NCI-H2029 treated with DMSO at 0.1 percent for 48 hours (cell line): ENCODE results near the gene LRP1.
A peak's percentile ranks its signal among the peaks of the same experiment; 100 is the strongest.

Experiments
- DNase-seq: peaks from one replicate; lab custom pipeline; 2025; lab: John Stamatoyannopoulos, UW

Gene LRP1

DNA sequence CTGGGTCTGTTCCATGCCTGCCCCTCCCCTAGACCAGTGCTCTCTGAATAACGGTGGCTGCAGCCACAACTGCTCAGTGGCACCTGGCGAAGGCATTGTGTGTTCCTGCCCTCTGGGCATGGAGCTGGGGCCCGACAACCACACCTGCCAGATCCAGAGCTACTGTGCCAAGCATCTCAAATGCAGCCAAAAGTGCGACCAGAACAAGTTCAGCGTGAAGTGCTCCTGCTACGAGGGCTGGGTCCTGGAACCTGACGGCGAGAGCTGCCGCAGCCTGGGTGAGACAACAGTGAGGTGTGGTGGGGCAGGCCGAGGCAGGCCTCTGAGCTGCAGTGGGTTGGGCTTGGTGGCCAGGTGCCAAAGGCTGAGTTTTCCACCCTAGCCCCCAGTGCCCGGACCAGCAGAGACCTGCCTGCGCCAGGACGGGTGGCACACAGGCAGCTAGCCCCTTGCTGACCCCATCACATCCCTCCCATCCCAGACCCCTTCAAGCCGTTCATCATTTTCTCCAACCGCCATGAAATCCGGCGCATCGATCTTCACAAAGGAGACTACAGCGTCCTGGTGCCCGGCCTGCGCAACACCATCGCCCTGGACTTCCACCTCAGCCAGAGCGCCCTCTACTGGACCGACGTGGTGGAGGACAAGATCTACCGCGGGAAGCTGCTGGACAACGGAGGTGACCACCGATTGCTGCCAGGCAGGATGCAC lies 47.3 kb downstream of the LRP1 start:
- peak; percentile 82 for DNase-seq

DNA sequence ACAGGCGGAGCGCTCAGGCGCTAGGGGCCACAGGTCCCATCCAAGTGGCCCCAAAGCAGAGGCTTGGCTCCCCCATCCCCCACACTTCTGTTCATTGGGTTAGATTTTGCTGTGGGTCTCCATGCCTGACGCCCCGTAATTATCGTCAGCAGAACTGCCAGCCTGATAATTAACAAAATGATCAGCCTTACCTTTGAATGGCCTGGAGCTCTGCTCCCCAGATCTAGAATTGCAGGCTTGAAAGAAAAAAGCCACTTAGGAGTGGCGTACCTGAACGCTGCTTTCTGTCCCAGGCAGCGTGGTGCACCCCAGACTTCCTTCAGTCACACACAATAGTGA lies 47.8 kb downstream of the LRP1 start:
- no peak for DNase-seq

DNA sequence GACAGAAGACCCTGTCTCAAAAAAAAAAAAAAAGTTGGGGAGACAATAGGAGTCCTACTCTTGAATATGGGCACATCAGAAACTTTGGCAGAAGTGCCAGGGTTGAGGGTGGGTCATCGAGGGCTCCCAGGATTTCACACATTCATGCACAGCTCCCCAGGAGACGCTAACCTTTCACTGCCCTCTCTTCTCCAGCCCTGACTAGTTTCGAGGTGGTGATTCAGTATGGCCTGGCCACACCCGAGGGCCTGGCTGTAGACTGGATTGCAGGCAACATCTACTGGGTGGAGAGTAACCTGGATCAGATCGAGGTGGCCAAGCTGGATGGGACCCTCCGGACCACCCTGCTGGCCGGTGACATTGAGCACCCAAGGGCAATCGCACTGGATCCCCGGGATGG lies 48.6 kb downstream of the LRP1 start:
- no peak for DNase-seq

DNA sequence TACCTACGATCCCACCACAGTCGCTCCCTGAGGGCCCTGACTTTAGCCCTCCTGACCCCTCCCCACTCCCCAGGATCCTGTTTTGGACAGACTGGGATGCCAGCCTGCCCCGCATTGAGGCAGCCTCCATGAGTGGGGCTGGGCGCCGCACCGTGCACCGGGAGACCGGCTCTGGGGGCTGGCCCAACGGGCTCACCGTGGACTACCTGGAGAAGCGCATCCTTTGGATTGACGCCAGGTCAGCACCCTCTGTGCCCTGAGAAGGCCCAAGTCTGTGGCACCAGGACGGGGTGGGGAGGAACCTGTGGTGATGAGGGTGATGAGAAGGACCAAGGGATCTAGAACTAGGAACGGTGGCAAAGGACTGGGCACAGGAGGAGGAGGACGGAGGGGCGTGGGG lies 49.1 kb downstream of the LRP1 start:
- no peak for DNase-seq

DNA sequence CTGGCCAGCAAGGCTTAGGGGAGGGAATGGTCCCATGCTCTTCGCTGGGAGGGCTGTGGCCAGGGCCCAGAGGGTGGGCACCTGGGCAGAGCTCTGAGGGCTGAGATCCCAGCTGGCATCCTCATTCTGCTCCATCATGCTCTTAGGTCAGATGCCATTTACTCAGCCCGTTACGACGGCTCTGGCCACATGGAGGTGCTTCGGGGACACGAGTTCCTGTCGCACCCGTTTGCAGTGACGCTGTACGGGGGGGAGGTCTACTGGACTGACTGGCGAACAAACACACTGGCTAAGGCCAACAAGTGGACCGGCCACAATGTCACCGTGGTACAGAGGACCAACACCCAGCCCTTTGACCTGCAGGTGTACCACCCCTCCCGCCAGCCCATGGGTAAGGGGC lies 49.9 kb downstream of the LRP1 start:
- DNase-seq: no peak

DNA sequence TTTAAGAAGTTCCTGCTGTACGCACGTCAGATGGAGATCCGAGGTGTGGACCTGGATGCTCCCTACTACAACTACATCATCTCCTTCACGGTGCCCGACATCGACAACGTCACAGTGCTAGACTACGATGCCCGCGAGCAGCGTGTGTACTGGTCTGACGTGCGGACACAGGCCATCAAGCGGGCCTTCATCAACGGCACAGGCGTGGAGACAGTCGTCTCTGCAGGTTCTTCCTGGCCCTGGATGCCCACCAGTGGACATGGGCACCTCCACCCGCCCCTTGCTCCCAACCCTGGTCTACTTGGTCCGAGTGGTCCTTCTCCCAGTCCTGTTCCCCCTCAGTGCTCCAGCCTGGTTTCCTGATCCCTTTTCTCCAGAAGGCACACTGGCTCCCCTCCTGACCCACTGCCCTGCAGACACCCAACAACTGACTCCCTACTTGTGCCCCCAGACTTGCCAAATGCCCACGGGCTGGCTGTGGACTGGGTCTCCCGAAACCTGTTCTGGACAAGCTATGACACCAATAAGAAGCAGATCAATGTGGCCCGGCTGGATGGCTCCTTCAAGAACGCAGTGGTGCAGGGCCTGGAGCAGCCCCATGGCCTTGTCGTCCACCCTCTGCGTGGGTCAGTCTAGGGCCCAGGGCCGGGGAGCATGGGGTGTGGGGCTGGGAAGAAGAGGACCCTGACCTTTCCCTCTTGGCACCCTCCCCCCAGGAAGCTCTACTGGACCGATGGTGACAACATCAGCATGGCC lies 51.2 kb downstream of the LRP1 start:
- no peak for DNase-seq

DNA sequence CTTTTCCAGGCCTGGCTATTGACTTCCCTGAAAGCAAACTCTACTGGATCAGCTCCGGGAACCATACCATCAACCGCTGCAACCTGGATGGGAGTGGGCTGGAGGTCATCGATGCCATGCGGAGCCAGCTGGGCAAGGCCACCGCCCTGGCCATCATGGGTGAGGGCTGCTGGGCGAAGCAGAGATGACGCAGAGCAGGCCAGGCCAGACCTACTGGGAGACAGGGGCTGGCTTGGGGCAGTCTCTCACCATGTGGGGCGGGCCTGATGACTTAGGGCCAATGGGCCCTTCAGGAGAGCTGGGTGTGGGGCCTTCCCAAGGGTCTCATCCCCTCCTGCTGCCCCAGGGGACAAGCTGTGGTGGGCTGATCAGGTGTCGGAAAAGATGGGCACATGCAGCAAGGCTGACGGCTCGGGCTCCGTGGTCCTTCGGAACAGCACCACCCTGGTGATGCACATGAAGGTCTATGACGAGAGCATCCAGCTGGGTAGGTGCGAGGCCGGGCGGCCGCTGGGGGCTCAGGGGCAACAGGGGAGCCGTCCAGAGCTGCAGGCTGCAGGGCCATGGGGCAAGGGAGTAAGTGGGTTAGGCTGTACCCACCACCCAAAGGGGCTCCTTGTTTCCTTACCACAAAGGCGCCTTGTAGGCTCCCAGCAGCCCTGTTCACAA lies 52.2 kb downstream of the LRP1 start:
- DNase-seq: no peak

DNA sequence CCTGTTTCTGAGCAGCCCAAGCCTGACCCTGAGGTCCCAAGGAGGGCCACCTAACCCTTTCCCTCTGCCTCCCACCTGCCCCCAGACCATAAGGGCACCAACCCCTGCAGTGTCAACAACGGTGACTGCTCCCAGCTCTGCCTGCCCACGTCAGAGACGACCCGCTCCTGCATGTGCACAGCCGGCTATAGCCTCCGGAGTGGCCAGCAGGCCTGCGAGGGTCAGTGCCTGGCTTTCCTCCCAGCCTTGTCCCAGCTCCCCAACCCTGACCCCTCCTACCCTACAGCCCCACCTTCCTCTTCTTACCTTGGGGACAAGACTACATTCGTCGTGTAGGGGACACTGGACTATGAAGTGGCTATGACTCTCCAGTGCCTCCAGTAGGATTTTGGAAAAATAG lies 52.8 kb downstream of the LRP1 start:
- no peak for DNase-seq

DNA sequence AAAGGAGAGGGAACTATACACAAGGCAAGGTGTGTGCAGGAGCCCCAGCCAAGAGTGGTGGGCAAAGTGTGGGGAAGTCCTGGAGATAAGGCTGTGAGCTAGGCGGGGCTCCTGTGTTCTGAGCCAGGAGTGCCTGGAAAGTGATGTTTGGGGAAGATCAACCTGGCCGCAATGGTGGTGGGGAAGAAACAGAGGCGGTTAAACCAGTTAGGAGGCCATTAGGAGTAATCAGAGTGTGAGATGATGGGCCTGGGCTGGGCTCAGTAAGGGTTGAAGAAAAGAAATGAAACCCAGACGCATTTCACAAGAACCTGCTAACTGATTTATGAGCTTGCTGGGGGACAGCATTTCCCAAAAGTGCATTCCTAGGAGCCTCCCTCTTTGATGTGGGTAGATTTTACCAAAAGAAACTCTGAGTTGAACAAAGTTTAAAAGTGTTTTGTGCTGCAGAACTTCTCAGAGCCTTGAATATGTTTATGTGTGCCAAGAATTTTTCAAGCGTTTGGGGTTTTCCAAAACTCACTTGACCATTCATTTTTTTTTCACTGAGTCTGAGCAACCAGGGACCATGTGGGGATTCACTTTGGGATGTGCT lies 53.4 kb downstream of the LRP1 start:
- no peak for DNase-seq

DNA sequence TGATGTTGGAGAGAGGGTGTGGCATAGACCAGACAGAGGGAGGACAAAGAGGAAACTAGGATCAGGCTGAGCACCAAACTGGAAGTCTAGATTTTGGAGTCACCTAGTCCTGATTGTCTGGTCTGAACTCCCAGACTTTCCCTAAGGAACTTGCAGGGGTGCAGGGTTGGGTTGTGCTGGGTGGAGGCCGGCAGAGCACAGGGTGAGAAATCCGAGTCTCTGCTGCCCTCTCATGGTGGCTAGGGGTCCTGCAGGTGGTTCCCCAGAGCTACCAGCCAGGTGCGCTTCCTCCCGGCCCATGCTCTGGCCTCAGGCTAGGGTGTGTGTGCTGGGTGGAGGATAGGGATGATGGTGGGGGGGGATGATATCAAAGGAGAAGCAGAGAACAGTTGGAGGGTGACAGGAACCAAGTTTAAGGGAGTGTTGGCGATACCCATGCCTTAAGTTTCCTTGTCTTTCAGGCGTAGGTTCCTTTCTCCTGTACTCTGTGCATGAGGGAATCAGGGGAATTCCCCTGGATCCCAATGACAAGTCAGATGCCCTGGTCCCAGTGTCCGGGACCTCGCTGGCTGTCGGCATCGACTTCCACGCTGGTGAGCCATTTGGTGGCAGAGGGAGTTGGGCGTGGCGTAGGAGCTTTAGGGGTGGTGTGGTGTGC lies 54.8 kb downstream of the LRP1 start:
- peak; percentile 57 for DNase-seq

DNA sequence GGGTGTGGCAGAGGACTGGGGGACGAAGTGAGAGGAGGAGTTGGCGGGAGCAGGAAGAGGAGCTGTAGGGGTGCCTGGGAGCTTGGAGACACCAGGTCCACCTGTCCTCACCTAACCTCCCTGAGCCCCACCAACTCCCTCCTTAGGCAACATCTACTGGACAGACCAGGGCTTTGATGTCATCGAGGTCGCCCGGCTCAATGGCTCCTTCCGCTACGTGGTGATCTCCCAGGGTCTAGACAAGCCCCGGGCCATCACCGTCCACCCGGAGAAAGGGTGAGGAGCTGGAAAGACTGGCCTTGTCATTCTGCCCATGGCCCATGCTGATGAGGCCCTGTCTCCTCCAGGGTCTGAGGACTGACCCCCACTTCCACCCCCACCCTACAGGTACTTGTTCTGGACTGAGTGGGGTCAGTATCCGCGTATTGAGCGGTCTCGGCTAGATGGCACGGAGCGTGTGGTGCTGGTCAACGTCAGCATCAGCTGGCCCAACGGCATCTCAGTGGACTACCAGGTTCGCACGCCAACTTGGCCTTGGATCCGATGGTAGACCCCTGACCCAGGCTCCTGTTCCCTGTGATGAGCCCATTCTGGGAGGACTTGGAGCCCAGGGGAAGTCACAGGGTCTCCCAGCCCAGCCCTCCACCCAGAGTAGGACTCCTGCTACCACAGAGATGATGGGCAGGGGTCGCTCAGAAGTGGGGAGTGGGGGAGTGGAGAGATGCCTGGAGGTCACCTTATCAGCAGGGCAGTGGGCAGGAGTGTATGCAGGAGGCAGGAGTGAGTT lies 55.8 kb downstream of the LRP1 start:
- no peak for DNase-seq

DNA sequence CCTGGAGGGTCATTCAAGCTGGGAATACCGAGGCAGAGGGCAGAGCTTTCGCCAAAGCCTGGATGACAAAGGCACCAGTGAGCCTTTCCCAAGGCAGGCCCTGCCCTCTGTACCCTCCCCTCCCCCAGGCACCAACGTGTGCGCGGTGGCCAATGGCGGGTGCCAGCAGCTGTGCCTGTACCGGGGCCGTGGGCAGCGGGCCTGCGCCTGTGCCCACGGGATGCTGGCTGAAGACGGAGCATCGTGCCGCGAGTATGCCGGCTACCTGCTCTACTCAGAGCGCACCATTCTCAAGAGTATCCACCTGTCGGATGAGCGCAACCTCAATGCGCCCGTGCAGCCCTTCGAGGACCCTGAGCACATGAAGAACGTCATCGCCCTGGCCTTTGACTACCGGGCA lies 57.1 kb downstream of the LRP1 start:
- no peak for DNase-seq

DNA sequence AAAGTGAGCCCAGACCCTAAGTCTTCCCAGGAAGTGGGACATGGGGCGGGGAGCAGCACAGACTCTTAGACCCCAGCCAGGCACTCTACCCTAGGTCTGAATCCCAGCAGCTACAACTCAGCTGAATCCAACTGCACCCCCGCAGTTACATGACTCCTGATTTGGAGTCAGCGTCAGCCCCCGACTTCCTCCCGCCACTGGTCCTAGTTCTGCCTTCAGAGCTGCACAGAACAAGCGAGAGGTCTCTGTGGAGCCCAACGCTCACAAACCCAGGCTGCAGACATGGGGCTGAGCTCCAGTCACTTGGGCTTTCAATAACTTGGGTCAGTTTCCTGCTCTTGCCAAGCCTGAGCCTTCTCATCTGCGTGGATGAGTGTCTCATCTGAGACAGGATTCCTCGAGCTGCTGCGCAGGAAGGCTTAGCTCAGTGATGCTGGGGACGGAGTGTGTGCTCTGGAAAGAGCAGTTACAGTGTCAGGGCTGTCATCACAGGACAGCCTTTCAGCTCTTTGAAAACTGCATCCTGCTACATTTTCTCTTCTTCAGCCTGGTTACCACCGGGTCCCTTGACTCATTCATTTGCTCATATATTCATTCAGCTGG lies 57.7 kb downstream of the LRP1 start:
- no peak for DNase-seq

DNA sequence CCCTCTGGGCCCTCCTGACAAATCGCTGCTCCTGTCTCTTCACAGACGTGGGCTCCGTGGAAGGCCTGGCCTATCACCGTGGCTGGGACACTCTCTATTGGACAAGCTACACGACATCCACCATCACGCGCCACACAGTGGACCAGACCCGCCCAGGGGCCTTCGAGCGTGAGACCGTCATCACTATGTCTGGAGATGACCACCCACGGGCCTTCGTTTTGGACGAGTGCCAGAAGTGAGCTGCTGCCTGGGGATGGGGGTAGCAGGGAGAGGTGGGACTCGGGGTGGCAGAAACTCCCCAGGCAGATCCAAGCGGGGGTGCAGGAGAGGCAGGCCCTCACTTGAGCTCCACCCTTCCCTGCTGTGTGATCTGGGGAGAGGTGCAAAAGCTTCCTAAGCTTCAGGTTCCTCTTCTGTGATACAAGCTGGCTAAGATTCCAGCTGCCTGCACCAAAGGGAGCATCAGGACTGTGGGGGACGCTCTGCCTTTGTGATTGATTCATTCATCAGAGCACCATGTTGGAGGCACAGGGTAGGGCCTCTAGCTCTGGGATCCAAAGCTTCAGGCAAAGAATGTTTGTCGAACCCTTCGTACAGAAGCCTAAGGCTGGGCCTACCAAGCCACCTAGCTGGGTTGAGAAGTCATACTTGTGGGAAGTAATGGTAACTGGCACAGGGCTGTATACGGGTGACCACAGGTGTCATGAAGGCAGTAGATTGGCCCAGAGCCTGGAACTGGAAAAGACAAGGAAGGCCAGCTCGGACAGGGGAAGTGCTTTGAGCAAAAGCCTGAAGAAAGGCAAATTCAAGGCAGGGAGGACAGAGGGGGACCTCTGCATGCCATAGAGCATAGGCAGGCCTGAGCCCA lies 59.2 kb downstream of the LRP1 start:
- no peak for DNase-seq

DNA sequence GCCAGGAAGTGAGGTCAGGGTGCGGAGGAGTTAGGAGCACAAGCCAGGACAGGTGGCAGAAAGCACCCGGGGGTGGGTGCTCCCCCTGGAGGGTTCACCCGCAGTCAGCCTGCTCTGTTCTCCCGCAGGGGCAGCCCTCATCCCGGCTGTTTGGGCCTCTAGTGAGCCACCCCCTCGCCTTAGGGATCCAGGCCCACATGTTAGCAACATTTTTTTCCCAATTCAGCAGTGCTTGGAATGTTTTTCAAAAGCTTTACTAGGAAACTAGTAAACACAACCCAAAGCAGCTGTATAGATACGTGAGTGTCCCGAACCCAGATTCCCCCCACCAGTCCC lies 59.8 kb downstream of the LRP1 start:
- DNase-seq: no peak

DNA sequence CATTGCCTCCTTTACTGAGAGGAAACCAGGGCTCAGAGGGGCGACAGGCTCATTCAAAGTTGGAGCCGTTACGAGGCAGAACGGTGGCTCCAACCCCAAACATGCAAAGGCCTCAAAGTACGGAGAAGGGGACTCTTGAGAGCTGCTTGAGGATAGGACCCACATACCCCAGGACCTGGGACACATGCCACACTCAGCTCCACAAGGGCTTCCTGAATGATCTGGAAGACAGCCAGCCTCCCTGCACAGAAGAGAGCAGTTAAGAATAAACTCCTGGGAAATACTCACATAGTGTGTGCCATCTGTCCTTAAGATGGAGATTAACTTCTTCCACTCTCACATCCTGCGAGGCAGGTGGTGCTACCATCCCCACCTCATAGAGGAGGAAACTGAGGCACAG lies 61.8 kb downstream of the LRP1 start:
- DNase-seq: peak; percentile 10

DNA sequence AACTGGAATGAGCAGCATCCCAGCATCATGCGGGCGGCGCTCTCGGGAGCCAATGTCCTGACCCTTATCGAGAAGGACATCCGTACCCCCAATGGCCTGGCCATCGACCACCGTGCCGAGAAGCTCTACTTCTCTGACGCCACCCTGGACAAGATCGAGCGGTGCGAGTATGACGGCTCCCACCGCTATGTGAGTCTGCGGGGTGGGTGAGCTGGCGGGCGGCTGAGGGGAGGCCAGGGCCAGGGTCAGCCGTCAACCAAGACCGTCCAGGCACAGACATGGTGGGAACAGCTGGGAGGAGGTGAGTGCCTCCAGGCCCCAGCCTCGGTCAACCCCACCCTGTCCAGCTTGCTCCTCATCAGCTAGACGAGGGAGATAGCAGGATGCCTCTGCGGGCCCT lies 62.5 kb downstream of the LRP1 start:
- no peak for DNase-seq

DNA sequence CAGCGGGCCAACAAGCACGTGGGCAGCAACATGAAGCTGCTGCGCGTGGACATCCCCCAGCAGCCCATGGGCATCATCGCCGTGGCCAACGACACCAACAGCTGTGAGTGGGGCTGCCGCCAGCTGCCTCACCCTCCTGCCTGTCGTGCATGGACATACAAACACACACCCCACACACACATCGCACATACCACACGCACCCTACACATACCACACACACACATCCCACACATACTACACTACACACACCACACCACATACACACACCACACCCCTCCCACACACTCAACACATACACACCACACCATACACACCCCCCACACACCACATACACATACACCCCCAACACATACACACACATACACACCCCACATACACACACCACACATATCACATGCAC lies 63.1 kb downstream of the LRP1 start:
- no peak for DNase-seq

DNA sequence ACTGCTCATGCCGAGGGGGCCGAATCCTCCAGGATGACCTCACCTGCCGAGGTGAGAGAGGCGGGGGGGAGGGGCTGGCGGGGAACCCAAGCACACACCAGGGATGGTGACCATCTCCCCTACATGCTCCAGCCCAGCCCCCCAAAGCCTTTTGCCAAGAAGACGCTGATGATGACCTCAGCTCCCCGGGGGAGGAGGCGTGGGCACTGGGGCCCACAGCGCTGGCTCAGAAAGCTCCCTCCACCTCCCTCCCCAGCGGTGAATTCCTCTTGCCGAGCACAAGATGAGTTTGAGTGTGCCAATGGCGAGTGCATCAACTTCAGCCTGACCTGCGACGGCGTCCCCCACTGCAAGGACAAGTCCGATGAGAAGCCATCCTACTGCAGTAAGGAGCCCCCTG lies 64.6 kb downstream of the LRP1 start:
- DNase-seq: no peak

DNA sequence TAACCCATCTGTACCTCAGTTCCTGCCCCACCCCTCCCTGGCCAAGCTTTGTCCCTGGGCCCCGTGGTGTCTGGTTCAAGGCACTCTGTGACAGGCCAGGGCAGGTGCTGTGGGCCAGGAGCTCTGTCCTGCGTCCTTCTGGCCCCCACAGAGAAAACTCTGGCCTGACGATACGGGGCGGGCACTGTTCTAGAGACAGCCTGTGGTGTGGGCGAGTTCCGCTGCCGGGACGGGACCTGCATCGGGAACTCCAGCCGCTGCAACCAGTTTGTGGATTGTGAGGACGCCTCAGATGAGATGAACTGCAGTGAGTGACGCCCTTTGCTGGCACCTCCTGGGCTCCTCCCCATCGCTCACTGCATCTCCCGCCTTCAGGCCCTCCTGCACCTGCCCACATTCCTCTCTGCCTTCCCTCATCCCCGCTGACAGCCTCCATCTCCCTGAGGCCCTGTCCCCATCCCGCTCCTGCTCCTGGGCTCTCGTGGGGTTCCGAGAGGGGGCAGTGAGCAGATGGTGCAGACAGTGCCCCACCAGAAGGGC lies 65.5 kb downstream of the LRP1 start:
- no peak for DNase-seq
